Measurements from ENCODE around the gene CAMSAP1. TPM values are rescaled to one million over a fixed set of nuclear protein-coding genes. Genes with fewer than 3 reads are reported as not detected.

The CAMSAP1 gene
- polyA plus RNA-seq, 3 donors: 0.71 to 9.0 (median 0.75) TPM

GRCh38 chr9:135827866-135828580 lies 79.3 kb downstream of the CAMSAP1 start:
- H3K4me3 ChIP-seq (replicated peaks in 1 of 3; ENCODE audit: low read depth in 2 of 3, low read length in 3 of 3): no peak overlapping the region
- no peak for TF ChIP-seq CTCF (IDR thresholded peaks at IDR 0.05)
- H3K27ac Mint-ChIP-seq: no peak overlapping the region
- peaks cover 0 to 12% of the 10 kb centered on the region in 2 donors for H3K9me3 ChIP-seq (replicated peaks in 1 of 2; ENCODE audit: control insufficient read depth in 1 of 2, insufficient read depth in 1 of 2, low read length in 2 of 2)
- 95% methylated on average over 12 of the region's 13 CpGs for WGBS (ENCODE audit: insufficient coverage)
- peaks cover 32 to 64% of the 10 kb centered on the region in 2 donors for H3K36me3 ChIP-seq (replicated peaks in 1 of 2; ENCODE audit: control insufficient read depth in 1 of 2, insufficient read depth in 2 of 2, low read length in 2 of 2)
- H3K4me2 ChIP-seq (replicated peaks; ENCODE audit: extremely low read depth, low read length, poor library complexity, severe bottlenecking): no peak overlapping the region
- H4K20me1 ChIP-seq (ENCODE audit: insufficient read depth, low read length): peaks cover 22% of the 10 kb centered on the region
- no peak overlapping the region for H3K27ac ChIP-seq (ENCODE audit: low read depth in 1 of 2, low read length in 2 of 2)
- H3K27me3 ChIP-seq (ENCODE audit: control insufficient read depth in 2 of 2, insufficient read depth in 2 of 2, low read length in 2 of 2): no peaks in the 10 kb centered on the region
- H3K4me1 Mint-ChIP-seq: no peaks in the 10 kb centered on the region
- H3K79me2 ChIP-seq (ENCODE audit: insufficient read depth, low read length): no peaks in the 10 kb centered on the region
- no peak overlapping the region for H3K9ac ChIP-seq (ENCODE audit: insufficient read depth, low read length, poor library complexity, severe bottlenecking)
- no peak overlapping the region for H2AFZ ChIP-seq (ENCODE audit: insufficient read depth, low read depth, low read length, poor library complexity, severe bottlenecking)
- H3K9me3 Mint-ChIP-seq: peaks cover 0 to 7% (median 4%) of the 10 kb centered on the region in 7 donors
- intact Hi-C loops (cut with micrococcal nuclease): no loop called here
- no peak overlapping the region for H3K4me3 Mint-ChIP-seq
- H3K27me3 Mint-ChIP-seq (ENCODE audit: low read depth in 3 of 3): no peaks in the 10 kb centered on the region
- H3K4me1 ChIP-seq (ENCODE audit: control insufficient read depth in 1 of 2, insufficient read depth in 2 of 2, low read length in 2 of 2): no peaks in the 10 kb centered on the region
- H3K36me3 Mint-ChIP-seq: peaks cover 53% of the 10 kb centered on the region in 2 donors
- DNase-seq: no peak

- no peaks in the 10 kb centered on the region for H3K4me1 Mint-ChIP-seq
- Histone ChIP-seq H4K20me1 (ENCODE audit: insufficient read depth, low read length) (peaks cover 20% of the 10 kb centered on the region), H3K4me3 (replicated peaks in 1 of 3; ENCODE audit: low read depth in 2 of 3, low read length in 3 of 3) (no peak overlapping the region), H3K4me2 (replicated peaks; ENCODE audit: extremely low read depth, low read length, poor library complexity, severe bottlenecking) (no peak overlapping the region), H2AFZ (ENCODE audit: insufficient read depth, low read depth, low read length, poor library complexity, severe bottlenecking) (no peak overlapping the region), H3K79me2 (ENCODE audit: insufficient read depth, low read length) (no peaks in the 10 kb centered on the region), H3K27me3 (ENCODE audit: control insufficient read depth in 2 of 2, insufficient read depth in 2 of 2, low read length in 2 of 2) (no peaks in the 10 kb centered on the region), H3K36me3 (replicated peaks in 1 of 2; ENCODE audit: control insufficient read depth in 1 of 2, insufficient read depth in 2 of 2, low read length in 2 of 2) (peaks cover 39 to 72% of the 10 kb centered on the region in 2 donors), H3K9ac (ENCODE audit: insufficient read depth, low read length, poor library complexity, severe bottlenecking) (no peak overlapping the region), H3K4me1 (ENCODE audit: control insufficient read depth in 1 of 2, insufficient read depth in 2 of 2, low read length in 2 of 2) (no peaks in the 10 kb centered on the region), H3K27ac (ENCODE audit: low read depth in 1 of 2, low read length in 2 of 2) (no peak overlapping the region), H3K9me3 (replicated peaks in 1 of 2; ENCODE audit: control insufficient read depth in 1 of 2, insufficient read depth in 1 of 2, low read length in 2 of 2) (peaks cover 0 to 12% of the 10 kb centered on the region in 2 donors)
- H3K9me3 Mint-ChIP-seq: peaks cover 0 to 7% (median 4%) of the 10 kb centered on the region in 7 donors
- no peak for TF ChIP-seq CTCF (IDR thresholded peaks at IDR 0.05)
- 100% methylated on average over 6 of the region's 12 CpGs for WGBS (ENCODE audit: insufficient coverage)
- no peak overlapping the region for H3K27ac Mint-ChIP-seq
- intact Hi-C loops (cut with micrococcal nuclease): no loop called here
- no peaks in the 10 kb centered on the region for H3K27me3 Mint-ChIP-seq (ENCODE audit: low read depth in 3 of 3)
- peaks cover 60% of the 10 kb centered on the region in 2 donors for H3K36me3 Mint-ChIP-seq
- no peak overlapping the region for H3K4me3 Mint-ChIP-seq
- no peak for DNase-seq
These were observed 80.0 kb downstream of the CAMSAP1 start for GRCh38 chr9:135827301-135827700.

Measured in CD14-positive monocyte (primary cell).